CD4-positive, alpha-beta T cell treated with Interleukin-2 at 100 ng/mL for 4 hours (primary cell): Measurements from ENCODE around the gene STK11.
A peak's percentile ranks its signal among the peaks of the same experiment; 100 is the strongest.

Experiments
- DNase-seq: peaks from one replicate; pipeline ENCODE4 v3.0.0-alpha.2; 2020; ENCODE audit warnings: low spot score

STK11 gene

DNA sequence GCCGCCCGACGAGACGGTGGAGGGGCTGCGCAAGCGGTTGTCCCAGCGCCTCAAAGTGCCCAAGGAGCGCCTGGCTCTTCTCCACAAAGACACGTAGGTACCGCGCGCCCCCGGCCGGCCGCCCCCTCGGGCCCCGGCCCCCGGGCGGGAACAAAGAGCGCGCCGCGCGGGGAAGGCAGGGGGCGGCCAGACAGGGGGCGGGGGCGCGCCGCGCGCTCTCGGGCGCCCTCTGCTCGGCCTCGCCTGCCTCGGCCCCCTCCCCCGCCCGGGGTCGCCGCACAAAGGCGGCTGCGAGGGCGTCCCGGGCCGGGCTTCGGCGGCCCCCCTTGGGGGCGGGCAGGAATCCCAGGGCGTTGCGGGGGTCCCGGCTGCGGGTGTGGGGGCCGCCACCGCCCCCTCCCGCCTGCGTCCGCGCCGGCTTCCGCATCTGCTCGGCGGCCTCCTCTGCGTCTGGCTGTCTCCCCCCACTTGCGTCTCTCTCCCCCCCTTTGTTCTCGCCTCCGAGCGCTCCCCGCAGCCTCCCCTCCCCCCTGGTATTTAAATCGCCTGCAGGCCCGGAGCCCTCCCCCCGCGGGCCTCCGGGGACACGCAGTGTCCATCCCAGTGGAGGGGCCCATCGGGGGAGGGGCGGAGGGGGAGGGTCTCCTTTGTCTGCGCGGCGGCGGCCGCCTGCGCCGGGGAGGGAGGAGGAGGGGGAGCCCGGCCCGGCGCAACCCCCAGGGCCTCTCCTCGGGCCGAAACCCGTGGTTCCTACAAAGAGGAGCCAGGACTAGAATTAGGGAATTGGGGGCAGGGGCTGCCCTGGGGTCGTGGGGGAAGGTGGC lies 45.1 kb downstream of the STK11 start:
- DNase-seq = peak; percentile 54

DNA sequence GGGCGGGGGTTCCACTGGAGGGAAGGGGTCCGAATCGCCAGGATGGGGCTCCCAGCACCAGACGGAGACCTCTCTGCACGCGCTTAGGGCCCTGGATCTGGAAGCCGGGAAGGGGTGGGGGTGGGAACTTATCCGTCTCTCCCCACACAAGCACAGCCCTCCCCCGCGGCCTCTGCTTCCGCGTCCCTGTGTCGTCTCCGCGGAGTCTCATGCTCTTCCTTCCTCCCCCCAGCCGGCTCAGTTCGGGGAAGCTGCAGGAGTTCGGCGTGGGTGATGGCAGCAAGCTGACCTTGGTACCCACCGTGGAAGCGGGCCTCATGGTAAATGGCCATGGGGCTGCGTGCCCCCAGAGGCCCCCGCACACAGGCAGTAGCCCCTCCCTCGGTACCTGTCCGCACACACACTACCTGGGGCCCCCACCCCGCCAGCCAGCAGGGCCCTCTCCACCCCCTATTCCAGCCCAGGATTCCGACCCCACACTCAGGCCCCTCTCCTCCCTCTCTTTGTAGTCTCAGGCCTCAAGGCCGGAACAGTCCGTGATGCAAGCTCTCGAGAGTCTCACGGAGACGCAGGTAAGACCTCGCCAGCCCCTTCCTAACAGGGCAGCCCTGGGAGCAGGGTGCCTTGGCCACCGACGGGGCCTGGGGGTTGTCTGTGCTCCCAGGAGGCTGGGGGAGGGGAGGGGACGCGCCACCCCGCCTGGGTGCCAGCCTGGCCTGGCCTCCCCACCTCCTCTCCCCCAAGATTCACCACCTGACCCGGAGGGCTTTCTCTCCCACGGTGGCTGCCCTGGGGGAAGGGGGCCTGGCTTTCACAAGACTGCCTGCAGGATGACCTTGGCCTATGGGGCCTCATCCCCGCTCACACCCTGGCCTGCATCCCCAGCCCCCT lies 46.0 kb downstream of the STK11 start:
- DNase-seq = peak; percentile 55

DNA sequence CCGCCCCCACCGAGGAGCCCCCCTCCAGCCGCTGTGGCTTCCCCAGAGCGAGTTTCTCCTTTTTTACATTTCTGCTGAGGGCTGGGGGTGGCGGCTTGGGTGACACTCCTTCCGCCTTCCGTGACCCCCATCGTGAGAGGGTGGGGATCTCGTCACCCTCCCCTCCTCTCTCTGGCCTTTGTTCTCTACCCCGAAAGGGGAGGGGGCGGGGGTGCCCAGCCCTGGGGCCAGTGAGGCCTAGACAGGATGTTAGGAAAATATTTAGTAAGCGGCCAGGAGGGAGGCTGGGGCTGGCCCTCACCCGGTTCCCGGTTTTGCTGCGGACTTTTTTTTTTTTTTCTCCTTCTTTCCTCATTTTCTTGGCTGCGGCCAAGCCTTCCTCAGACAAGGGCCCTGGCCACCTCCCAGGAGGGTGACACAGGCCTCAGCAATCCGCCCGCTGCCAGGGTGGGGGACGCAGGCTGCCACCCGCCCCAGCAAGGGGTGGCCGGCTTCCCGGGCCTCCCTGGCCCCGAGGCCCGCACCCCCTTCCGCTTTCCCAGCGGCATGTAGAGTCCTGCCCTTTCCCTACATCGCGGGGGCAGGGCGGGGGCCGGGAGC lies 46.7 kb downstream of the STK11 start:
- DNase-seq = peak; percentile 83

DNA sequence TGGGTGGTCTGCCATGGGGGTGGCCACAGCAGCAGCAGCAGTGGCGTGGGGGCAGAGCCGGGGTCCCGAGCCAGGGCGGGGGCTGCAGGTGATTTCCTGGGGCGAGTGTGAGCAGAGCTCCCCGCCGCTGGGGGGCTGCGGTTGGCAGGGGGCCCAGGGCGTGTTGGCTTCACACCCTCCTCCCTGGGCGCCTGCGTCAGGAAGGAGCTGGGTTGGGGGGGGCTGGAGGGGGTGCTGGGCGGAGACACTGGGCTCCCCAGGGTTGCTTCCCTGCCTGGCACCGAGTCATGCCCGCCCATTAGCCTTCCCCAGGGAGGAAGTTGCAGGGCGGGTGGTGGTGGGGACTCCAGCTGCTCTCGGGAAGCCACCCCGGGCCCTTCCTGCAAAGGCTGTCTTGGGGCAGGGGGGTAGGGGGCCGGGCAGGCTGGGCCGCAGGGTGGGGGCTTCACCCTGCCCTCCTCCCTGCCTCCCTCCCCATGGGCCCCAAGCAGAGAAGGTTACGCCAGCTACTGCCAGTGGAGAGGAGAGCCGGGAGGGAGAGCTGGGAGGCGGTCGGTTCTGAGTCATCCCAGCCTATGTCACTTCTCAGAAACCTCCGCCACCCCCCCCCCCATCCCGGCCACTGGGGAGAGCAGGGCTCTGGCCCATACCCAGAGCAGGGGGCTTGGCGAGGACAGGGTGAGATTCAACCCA lies 47.4 kb downstream of the STK11 start:
- peak; percentile 82 for DNase-seq

DNA sequence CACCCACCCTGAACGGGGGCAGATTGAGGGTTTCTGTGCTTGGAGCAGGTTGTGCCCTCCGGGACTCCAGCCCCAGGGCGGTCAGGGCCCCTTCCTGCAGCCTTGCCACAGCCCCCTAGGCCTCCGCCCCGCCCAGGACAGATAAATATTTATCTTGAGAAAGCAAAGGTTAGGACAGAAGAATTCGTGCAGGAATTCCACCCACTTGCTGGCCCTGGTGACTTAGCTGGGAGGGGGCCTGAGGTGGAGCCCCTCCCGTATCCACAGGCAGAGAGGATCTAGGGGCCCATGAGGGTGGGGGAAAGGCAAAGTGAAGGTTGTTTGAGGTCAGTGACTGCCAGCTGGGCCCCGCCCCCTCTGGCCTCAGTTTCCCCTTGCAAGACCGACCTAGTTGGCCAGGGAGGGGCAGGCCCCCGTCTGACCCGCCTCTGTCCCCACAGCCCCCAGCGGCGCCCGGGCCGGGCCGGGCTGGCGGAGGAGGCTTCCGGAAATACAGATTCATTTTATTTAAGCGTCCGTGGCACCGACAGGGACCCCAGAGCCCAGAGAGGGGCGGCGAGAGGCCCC lies 48.0 kb downstream of the STK11 start:
- DNase-seq = no peak

DNA sequence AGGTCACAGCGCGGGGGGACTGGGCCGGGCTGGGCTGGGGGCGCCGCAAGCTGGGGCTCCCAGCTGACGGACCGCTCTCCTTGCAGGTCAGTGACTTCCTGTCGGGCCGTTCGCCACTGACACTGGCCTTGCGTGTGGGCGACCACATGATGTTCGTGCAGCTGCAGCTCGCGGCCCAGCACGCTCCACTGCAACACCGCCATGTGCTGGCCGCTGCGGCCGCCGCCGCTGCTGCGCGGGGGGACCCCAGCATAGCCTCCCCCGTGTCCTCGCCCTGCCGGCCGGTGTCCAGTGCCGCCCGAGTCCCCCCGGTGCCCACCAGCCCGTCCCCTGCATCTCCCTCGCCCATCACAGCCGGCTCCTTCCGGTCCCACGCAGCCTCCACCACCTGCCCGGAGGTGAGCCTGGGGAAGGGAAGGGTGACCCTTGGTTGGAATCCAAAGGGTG lies 48.5 kb downstream of the STK11 start:
- no peak for DNase-seq

DNA sequence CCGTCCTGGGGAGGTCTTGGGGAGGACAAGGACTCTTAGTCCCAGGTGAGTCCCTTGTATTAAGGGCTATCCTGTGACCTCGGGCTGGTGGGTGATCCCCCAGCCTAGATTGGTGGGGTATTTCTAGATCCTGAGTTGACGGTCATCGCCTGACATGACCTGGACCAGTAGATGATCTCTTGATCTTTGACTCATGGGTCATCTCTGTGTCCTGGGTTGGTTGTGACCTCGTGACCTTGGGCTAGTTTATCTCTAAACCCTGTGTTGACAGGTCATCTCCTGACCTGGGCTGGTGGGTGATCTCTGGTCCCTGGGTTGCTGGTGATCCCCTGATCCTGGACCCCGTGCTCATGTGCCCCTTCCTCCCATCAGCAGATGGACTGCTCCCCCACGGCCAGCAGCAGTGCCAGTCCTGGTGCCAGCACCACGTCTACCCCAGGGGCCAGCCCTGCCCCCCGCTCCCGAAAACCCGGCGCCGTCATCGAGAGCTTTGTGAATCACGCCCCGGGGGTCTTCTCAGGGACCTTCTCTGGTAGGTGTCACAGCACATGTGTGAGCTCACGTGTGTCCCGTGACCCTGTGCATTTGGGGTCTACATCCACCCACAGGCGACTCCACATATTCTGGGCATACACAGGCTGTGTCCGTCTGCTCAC lies 49.1 kb downstream of the STK11 start:
- DNase-seq = no peak

DNA sequence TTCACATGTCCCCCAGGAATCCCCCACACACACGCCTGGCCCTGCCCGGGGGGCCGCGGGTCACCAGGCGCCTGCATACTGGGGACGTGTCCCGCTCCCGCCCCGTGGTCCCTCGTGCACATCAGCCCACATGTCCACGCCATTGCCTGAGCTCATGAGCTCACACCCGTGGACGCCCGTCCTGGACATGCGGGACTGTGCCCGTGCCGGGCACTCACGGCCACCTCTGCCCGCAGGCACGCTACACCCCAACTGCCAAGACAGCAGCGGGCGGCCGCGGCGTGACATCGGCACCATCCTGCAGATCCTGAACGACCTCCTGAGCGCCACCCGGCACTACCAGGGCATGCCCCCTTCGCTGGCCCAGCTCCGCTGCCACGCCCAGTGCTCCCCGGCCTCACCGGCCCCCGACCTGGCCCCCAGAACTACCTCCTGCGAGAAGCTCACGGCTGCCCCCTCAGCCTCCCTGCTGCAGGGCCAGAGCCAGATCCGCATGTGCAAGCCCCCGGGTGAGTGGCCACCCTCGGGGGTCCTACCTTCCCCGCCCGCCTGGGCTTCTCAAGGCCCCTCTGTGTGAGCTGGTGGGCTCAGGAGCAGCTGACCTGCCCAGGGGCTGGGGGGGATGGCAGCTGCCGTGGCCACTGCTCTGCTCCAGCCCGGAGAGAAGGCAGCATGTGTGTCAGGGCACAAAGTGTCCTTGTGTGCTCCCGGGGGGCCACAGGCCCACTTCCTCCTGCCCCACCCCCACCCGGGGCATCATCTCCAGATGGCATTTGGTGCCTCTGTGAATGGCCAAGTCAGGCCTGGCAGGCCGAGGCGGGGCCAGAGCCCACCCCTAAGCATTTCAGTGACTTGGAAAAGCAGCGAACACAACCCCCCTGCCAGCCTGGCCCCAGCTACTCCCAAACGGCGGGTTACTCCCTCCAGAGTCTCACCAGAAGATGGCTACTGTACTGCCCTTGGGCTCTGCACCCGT lies 49.9 kb downstream of the STK11 start:
- DNase-seq = no peak

DNA sequence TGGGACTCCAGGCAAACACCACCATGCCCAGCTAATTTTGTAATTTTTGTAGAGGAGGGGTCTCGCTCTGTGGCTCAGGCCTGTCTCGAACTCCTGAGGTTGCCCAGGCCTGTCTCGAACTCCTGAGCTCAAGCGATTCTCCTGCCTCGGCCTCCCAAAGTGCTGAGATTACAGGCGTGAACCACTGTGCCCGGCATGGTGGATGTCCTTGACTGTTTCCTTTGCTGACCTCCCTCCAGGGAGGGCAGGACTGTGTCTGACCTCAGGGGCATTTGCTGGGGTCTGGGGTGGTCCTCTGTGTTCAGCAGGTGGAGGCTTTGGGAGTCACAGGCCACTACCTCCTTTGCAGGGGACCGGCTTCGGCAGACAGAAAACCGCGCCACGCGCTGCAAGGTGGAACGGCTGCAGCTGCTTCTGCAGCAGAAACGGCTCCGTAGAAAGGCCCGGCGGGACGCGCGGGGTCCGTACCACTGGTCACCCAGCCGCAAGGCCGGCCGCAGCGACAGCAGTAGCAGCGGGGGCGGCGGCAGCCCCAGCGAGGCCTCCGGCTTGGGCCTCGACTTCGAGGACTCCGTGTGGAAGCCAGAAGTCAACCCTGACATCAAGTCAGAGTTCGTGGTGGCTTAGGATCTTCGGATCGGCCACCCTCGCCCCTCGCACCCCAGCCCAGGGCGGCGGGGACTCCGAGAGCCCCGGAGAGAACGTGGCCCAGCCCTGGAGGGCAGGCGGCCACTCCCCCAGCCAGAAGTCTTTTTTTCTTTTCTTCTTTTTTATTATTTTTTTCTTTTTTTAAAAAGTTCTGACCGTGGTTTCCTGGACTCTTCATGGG lies 51.3 kb downstream of the STK11 start:
- no peak for DNase-seq

DNA sequence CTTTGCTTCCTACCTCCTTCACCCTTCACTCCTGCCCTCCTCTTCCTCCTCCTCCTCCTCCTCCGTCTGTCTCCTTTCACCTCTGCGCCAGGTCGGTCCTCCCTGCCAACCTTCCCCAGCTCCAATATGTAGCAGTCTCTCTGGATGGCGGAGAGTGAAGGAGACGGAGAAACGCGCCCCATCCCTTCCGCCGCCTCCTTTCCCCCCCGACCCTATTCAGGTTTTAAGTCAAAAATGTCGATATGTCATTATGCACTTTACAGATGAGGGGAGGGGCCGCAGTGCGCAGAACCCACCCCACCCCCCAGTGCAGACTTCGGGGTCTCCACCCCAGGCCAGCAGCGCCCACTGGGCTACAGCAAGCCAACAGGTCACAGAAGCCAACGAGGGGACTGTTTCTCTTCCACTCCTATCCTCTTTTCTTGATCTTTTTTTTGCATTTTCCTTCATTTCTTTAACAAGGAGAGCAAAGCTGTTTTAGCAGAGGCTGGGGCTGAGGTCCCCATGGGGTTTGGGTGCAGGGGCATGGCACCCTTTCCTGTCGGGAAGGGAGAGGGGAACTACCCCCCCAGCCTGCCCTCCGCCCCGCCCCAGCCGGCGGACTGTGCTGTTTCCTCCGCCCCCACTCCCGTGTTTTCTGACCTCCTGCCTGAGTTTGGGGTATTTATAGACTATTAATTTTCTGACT lies 52.0 kb downstream of the STK11 start:
- no peak for DNase-seq

DNA sequence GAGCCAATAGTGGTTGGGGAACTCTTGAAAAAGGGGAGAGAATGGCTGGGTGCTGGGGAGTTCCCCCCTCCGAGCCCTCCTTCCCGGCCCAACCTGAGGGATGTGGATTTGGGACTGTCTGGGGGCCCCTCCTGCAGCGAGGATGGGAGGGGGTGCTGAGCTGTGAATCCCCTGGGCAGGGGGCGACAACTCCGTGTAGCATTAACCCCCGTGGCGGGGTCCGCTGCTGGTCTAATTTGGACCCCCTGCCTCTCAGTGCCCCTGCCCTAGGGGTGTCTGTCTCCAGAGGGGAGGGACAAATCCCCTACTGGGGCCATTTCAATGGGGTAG lies 52.5 kb downstream of the STK11 start:
- DNase-seq = no peak

DNA sequence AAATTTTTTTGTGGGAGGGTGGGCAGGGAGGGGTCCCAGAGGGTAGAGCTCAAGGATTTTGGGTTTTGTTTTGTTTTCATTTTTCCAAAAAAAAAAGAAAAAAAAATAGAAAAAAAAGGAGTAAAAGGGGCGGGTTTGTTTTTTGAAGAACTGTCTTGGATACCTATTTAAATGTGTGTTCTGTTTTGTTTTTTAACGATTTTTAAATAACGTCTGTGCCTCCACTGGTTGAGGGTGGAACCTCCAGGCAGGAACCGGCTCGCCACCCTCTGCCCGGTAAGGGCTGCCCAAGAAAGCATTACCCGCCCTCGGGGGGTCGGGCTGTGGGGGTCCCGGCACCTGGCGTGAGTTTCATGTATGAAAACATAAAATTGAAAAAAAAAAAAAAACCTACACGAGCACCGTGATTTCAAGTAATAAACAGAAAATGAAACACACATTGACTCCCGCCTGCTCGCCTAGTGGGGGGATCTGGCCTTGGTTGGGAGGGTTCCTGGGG lies 53.2 kb downstream of the STK11 start:
- DNase-seq = no peak

DNA sequence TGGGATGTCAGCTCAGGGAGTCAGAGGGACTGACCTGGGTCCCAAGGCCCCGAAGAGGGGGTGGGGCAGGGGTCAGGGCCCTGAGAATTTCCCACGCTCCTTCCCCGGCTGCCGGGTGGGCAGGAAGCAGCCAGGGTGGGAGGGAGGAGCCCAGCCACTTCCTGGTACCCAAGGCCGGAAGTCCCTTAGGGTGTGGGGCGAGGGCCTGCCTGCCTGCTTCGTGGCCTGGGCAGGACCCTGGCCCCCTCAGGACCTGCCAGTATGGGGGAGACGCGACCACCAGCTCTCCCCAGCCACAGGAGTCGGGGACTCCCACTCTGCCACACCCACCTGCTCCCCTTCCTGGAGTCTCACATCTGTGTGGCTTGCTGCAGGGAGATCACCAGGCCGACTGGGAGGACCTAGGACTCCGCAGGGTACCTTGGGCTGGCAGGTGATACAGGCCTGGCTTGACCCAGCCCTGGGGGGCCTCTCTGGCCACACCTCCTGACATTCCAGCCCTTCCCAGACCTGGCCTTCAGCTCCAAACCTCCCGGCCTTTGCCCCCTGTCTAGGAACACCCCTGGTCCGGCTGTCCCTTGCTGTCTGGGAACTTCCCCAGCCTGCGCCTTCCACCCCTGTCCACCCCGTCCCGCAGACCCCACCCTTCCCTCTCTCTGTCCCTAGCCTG lies 53.8 kb downstream of the STK11 start:
- peak; percentile 68 for DNase-seq

DNA sequence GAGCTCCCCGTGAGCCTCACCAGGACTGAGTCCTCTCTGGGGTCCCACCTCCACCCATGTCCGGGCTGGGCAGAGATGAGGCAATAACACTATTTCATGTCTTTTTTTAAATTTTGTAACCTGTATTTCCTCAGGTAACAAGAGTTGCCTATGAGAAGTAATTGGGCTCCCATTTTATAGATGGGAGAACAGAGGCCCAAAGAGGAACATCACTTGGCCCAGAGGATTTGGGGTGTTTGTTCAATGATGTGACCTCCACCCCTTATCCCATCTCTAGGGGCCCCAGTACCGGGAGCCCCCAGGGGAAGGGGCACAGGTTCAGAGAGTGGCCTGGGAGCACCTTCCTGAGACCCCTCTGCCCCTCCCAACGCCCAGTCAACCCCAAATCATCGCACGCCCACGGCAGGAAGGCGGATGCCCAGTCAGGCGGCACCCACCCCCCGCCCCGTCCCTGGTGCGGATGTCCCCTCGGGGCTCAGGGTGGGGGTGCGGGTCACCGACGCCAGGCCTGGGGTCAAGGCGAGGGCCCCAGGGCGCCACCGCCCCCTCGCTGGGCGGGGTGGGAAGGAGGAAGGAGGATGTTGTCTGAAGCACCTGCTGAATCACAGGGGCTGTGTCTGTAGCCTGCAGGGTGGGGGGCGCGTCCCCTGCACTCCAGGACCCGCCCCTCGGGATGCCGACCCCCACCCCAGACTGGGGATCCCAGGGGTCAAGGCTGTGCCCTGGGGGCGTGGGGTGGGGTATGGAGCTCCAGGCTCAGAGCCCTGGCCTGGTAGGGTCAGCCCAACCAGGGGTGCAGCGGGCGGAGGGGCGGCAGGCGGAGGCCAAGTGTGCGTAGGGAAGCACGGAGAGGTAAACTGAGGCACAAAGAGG lies 54.5 kb downstream of the STK11 start:
- DNase-seq = peak; percentile 58

DNA sequence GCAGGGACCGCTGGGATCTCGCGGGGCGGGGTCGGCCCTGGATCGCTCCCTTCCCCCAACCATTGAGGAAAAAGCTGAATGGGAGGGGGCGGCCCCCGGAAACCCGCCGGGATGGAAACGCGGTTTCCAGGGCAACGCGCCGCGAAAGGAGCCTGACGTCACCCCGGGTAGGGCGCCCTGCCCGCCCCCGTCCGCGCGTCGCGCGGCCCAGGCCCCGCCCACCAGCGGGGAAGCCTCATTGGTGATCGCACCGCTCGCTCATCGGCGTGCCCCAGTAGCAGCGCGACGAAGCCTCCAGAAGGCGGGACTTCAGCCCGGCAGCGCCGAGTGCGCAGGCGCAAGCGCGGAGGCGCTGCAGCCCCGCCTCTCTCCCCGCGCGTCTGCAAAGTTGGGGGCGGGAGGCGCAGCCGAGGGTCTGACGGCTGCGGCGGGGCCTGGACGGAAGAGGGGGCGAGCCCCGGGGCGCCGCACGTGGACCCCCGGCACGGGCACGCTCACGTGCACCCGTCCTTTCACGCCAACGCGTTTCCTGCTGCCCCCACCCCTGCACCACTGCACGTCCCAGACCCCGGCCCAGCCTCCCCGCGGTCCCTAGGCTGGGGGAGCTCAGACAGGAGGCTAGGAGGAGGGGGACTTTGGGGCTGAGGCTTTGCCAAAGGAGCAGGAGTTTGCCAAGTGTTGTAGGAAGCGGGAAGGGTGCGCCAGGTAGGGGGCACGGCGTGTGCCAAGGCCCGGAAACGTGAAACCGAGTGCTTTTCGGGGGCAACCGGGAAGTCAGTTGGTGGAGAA lies 55.4 kb downstream of the STK11 start:
- DNase-seq = peak; percentile 98

DNA sequence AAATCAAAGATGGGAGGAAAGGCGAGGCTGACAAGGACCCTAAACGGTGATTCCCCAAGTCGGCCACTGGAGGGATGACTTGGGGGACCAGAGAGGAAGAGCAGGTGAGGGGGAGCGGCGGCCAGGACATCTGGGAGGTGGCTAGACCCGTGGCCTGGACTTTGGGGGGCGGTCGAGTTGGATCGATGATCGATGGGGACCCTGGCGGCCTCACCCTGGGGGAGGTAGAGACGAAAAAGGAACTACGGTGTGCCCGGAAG lies 55.9 kb downstream of the STK11 start:
- no peak for DNase-seq
